Measurements from ENCODE around the gene KCNC2.

GRCh38 chr12:75245108-75245507 is 35.5 kb upstream of the KCNC2 start:
- TF ChIP-seq CTCF (IDR thresholded peaks at IDR 0.05; ENCODE audit: extremely low read depth in 1 of 2, insufficient read depth in 1 of 2, low read depth in 1 of 2, low read length in 2 of 2) (no peak), POLR2A (IDR thresholded peaks at IDR 0.05; ENCODE audit: low read depth, low read length) (no peak), POLR2AphosphoS5 (IDR thresholded peaks at IDR 0.05; ENCODE audit: insufficient read depth, low read depth, low read length) (no peak), GATA2 (IDR thresholded peaks at IDR 0.05; ENCODE audit: insufficient read depth, insufficient read length, low read depth, low read length) (no peak)
- TF ChIP-seq, protein P1, sequence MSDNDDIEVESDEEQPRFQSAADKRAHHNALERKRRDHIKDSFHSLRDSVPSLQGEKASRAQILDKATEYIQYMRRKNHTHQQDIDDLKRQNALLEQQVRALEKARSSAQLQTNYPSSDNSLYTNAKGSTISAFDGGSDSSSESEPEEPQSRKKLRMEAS (IDR thresholded peaks at IDR 0.05; ENCODE audit: insufficient read depth, insufficient read length): no peak

All from endothelial cell of umbilical vein (primary cell).